Gastrocnemius medialis (tissue), 4 donors: ENCODE results near the gene SAV1.

Source experiments
- CTCF ChIP-seq, 5 experiments: fragments of 450-650 bp in 3 of 5; fragments of 200-600 bp in 2 of 5; sonication (generic) in 2 of 5; IDR thresholded peaks in 4 of 5; conservative IDR thresholded peaks in 1 of 5; 1 replicate in 4 of 5; 2 replicates in 1 of 5; pipeline ENCODE4 v1.5.1; 2016 to 2019; ENCODE audit warnings: antibody characterized with exemption in 5 of 5, mild to moderate bottlenecking in 3 of 5, moderate library complexity in 3 of 5
- POLR2A ChIP-seq, 2 donors: fragments of 450-650 bp; IDR thresholded peaks; one replicate each; pipeline ENCODE4 v1.6.1; 2017; ENCODE audit warnings: antibody characterized with exemption in 2 of 2, mild to moderate bottlenecking in 2 of 2, moderate library complexity in 2 of 2

DNA sequence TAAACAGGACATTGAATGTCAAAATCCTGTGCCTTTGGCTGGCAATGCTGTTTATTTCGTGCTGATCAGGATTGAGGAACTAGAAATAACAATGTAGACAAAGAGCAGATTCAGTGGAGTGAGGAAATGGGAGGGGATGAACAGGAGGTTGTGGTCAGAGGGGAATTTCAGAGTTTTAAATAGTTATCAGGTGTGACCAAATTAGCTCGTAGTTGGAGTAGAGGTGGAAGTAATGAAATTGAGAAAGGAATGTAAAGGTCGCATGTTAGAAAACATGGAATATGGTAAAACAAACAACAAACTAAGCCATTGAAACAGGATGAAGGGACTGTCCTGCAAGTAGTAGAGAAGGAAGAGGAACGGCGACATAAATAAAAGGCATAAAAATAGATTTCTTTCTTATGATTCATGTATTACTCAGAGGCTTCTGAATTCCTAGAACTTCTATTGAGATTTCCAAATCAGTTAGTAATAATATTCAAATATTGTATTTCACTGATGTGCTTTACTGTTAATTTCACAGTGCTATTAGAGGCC, 9.5 kb upstream of the SAV1 start:
- TF ChIP-seq CTCF (IDR thresholded peaks at IDR 0.05 in 4 of 5, conservative IDR thresholded peaks at IDR 0.05 in 1 of 5) (no peak), POLR2A (IDR thresholded peaks at IDR 0.05) (no peak)
